GM23338 (cell line): Measurements from ENCODE around the gene DDX60.

Experiments used
- EZH2 ChIP-seq: fragments of 200-600 bp; sonication (generic); IDR thresholded peaks from one replicate; pipeline ENCODE4 v1.8.0; 2017; ENCODE audit warnings: antibody characterized with exemption, mild to moderate bottlenecking, low read depth; ENCODE audit not compliant: unreplicated experiment
- EZH2phosphoT487 ChIP-seq: fragments of 200-600 bp; sonication (generic); IDR thresholded peaks from one replicate; pipeline ENCODE4 v1.8.1; 2018; ENCODE audit warnings: antibody characterized with exemption; ENCODE audit not compliant: unreplicated experiment
- REST ChIP-seq: IDR thresholded peaks from one replicate; pipeline ENCODE4 v1.6.1; 2018; ENCODE audit warnings: antibody characterized with exemption; ENCODE audit not compliant: unreplicated experiment
- ZNF462 ChIP-seq: fragments of 250-450 bp; sonication (Bioruptor Pico); IDR thresholded peaks from 2 replicates; pipeline ENCODE4 v1.5.0; 2020; ENCODE audit warnings: mild to moderate bottlenecking, moderate library complexity
- TF ChIP-seq, protein P1 (sequence below): IDR thresholded peaks from 2 replicates; pipeline ENCODE4 v1.6.1; 2016; ENCODE audit warnings: antibody characterized with exemption
- TF ChIP-seq, protein P2 (sequence below), 2 experiments: fragments of 200-600 bp in 1 of 2; sonication (generic) in 1 of 2; conservative IDR thresholded peaks; 2 replicates each; pipeline versions ENCODE4 v1.5.1 to v1.6.1; 2016 to 2017; ENCODE audit warnings: antibody characterized with exemption in 2 of 2, low read depth in 2 of 2, mild to moderate bottlenecking in 2 of 2, moderate library complexity in 1 of 2

GRCh38 chr4:168272488-168272887 lies 46.1 kb downstream of the DDX60 start:
- no peak for TF ChIP-seq ZNF462 (CRISPR knock-in tag)
- TF ChIP-seq, protein P1, sequence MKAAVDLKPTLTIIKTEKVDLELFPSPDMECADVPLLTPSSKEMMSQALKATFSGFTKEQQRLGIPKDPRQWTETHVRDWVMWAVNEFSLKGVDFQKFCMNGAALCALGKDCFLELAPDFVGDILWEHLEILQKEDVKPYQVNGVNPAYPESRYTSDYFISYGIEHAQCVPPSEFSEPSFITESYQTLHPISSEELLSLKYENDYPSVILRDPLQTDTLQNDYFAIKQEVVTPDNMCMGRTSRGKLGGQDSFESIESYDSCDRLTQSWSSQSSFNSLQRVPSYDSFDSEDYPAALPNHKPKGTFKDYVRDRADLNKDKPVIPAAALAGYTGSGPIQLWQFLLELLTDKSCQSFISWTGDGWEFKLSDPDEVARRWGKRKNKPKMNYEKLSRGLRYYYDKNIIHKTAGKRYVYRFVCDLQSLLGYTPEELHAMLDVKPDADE, result no peak
- TF ChIP-seq, protein P2, sequence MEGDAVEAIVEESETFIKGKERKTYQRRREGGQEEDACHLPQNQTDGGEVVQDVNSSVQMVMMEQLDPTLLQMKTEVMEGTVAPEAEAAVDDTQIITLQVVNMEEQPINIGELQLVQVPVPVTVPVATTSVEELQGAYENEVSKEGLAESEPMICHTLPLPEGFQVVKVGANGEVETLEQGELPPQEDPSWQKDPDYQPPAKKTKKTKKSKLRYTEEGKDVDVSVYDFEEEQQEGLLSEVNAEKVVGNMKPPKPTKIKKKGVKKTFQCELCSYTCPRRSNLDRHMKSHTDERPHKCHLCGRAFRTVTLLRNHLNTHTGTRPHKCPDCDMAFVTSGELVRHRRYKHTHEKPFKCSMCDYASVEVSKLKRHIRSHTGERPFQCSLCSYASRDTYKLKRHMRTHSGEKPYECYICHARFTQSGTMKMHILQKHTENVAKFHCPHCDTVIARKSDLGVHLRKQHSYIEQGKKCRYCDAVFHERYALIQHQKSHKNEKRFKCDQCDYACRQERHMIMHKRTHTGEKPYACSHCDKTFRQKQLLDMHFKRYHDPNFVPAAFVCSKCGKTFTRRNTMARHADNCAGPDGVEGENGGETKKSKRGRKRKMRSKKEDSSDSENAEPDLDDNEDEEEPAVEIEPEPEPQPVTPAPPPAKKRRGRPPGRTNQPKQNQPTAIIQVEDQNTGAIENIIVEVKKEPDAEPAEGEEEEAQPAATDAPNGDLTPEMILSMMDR (conservative IDR thresholded peaks at IDR 0.05; ENCODE audit: low read depth in 2 of 2), result no peak
- no peak for TF ChIP-seq EZH2
- TF ChIP-seq EZH2phosphoT487, result no peak
- TF ChIP-seq REST, result no peak
